Activated naive CD8-positive, alpha-beta T cell treated with anti-CD3 and anti-CD28 coated beads, Interleukin-2, amount 50 U/mL, for 24 hours (primary cell): ENCODE results near the gene TENM3.
"Not testable (repeated sequence)": the region's sequence is repeated elsewhere in the genome, so short reads cannot be mapped to it uniquely, and the experiment has no call there.

Experiments
- ATAC-seq: fragments of 150-1000 bp; cut with Tn5 transposase; one replicate; pipeline ENCODE4 v1.10.0; 2021
- DNase-seq: peaks from one replicate; pipeline ENCODE4 v3.0.0; 2021
- H3K27ac Mint-ChIP-seq: one replicate; pipeline ENCODE4 v1.8.0; 2021; ENCODE audit warnings: mild to moderate bottlenecking, mixed read lengths
- H3K27me3 Mint-ChIP-seq: one replicate; pipeline ENCODE4 v1.8.0; 2021; ENCODE audit warnings: mixed read lengths
- H3K36me3 Mint-ChIP-seq: one replicate; pipeline ENCODE4 v1.8.0; 2021; ENCODE audit warnings: low read depth, mixed read lengths
- H3K4me1 Mint-ChIP-seq: one replicate; pipeline ENCODE4 v1.8.0; 2021; ENCODE audit warnings: mixed read lengths
- H3K4me3 Mint-ChIP-seq: one replicate; pipeline ENCODE4 v1.8.0; 2021; ENCODE audit warnings: mild to moderate bottlenecking, moderate library complexity, mixed read lengths
- H3K9me3 Mint-ChIP-seq: one replicate; pipeline ENCODE4 v1.8.0; 2021; ENCODE audit warnings: mixed read lengths

TENM3 gene

DNA sequence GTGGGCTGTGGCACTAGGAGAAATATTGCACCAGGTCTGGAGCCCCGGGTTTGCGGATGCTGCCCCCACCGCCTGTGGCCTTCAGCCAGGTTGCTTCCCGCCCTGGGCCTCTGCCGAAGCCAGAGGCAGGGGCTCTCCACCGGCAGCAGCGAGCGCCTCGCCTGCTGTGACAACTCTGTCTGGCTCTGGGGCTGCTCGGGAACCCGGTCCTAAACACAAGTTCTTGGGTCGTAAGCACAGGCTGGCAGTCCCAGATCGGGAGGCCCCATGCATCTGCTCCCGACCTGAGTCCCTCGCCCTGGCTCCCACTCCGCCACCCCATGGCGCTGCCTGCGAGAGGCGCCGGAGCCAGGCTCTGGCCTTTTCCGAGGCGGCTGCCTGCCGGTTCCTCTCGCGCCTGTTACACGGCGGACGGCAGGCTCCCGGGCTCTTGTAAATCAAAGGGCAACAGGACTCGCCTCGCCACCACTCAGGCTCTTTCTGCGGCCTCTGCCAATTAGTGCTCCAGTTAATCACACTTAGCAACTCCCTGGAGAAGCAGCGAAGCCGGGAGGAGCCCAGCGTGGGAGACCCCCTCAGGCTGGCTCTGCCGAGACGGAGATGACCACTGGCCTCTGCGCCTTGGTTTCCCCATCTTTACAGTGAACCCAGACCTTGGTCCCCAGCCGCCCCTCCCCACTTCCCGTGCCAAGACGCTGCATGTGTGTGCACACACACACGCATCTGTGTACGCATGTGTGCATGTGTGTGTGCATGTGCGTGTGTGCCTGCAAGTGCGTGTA is 564.8 kb downstream of the TENM3 start:
- no peak for DNase-seq
- no peaks in the 10 kb centered on the region for H3K36me3 Mint-ChIP-seq
- peaks cover 17% of the 10 kb centered on the region for H3K9me3 Mint-ChIP-seq
- peaks cover 9% of the 10 kb centered on the region for H3K27me3 Mint-ChIP-seq
- no peak overlapping the region for H3K27ac Mint-ChIP-seq
- ATAC-seq = no peak
- H3K4me1 Mint-ChIP-seq = peaks cover 5% of the 10 kb centered on the region
- peak overlapping the region; percentile 24 for H3K4me3 Mint-ChIP-seq

DNA sequence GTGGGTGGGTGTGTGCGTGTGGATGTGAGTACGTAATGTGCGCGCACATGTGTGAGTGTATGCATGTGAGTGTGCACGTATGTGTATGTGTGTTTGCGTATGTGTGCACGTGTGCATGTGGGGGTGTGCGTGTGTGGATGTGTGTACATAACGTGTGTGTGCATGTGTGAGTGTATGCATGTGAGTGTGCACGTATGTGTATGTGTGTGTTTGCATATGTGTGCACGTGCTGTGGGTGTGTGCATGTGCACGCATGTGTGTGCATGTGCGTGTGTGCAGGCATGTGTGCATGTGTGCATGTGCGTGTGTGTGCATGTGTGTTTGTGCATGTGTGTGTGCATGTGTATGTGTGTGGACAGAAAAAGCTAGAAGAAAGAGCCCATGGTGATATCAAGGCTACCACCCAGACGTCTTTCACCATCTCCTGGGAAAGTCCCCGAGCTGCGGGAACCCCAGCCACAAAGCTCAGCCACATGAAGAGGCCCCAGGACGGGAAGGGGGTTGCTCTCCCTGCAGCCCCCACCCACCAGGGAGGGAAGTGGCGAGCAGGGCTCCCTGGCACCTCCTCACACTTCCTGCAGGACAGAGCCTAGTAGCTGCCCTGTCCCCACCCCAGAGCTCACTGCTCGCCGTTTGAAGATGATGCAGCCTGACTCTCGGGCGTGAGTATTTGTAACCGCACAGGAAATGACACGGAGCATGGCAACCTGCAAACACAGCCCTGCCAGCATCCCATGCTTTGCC is 565.6 kb downstream of the TENM3 start:
- Mint-ChIP-seq H3K27me3 (peaks cover 9% of the 10 kb centered on the region), H3K9me3 (peaks cover 22% of the 10 kb centered on the region), H3K4me3 (peak overlapping the region; percentile 26), H3K27ac (peak overlapping the region; percentile 86), H3K4me1 (peaks cover 9% of the 10 kb centered on the region), H3K36me3 (no peaks in the 10 kb centered on the region)
- peak; percentile 91 for ATAC-seq
- peak; percentile 58 for DNase-seq

DNA sequence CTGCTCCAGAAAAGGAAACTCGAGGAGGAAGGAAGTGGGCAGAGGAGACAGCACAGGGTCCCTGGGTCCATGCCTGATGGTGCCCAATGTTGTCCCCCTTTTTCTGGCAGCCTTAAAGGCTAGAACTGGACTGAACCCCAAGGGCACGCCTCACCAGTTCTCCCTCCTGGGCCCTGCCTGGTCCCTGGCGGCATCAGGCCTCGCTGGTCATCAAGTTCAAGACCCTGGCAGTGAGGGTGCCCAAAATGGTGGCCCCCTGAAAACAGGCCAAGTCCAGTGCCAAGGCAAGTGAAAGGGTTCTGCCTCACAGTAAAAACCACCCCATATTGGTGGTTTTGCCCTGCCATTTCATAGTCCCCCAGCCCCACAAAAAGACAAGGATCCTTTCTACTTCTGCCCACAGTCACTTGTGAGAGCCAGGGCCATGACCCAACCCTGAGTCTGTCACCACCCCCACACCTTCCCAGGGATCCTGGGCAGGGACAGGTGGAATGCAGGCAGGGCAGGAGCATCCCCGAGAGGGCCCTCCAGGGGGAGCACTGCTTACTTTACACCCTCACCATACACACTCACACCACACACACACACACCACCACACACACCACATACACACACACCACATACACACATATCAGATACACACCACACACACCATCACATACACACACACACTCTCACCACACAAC is 566.4 kb downstream of the TENM3 start:
- ATAC-seq (no peak), DNase-seq (peak; percentile 23)
- Mint-ChIP-seq H3K4me3 (peak overlapping the region; percentile 26), H3K4me1 (peaks cover 9% of the 10 kb centered on the region), H3K36me3 (no peaks in the 10 kb centered on the region), H3K9me3 (peaks cover 22% of the 10 kb centered on the region), H3K27me3 (peaks cover 9% of the 10 kb centered on the region), H3K27ac (peak overlapping the region; percentile 86)

DNA sequence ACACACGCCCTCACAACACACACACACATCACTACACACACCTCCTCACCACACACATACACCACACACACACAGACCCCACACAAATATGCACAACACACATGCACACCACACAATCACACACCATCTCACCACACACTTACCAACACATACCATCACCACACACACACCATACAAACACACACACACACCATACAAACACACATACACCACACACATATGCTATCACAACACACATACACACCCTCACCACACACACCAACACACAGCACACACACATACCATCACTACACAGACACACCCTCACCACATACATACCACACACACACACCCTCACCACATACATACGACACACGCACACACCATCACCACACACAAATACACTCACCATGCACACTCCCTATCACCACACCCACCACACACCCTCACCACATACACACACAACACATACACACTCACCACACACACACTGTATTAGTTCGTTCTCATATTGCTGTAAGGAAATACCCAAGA is 567.0 kb downstream of the TENM3 start:
- ATAC-seq = no peak
- H3K27me3 Mint-ChIP-seq = peaks cover 9% of the 10 kb centered on the region
- H3K4me1 Mint-ChIP-seq = peaks cover 9% of the 10 kb centered on the region
- no peak overlapping the region for H3K4me3 Mint-ChIP-seq
- no peak overlapping the region for H3K27ac Mint-ChIP-seq
- H3K36me3 Mint-ChIP-seq = no peaks in the 10 kb centered on the region
- no peak for DNase-seq
- H3K9me3 Mint-ChIP-seq = peaks cover 22% of the 10 kb centered on the region

DNA sequence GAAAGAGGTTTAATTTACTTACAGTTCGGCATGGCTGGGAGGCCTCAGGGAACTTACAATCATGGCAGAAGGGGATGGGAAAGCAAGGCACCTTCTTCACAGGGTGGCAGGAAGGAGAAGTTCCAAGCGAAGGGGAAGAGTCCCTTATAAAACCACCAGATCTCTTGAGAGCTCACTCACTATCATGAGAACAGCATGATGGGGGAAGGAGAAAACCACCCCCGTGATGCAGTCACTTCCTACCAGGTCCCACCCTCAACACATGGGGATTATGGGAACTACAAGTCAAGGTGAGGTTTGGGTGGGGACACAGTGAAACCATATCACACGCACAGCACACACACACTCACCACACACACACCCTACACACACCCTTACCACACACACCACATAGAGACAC is 569.7 kb downstream of the TENM3 start:
- H3K36me3 Mint-ChIP-seq = no peaks in the 10 kb centered on the region
- peaks cover 22% of the 10 kb centered on the region for H3K9me3 Mint-ChIP-seq
- ATAC-seq = no peak
- H3K4me3 Mint-ChIP-seq = no peak overlapping the region
- H3K4me1 Mint-ChIP-seq = peaks cover 4% of the 10 kb centered on the region
- DNase-seq = no peak
- no peaks in the 10 kb centered on the region for H3K27me3 Mint-ChIP-seq
- H3K27ac Mint-ChIP-seq = no peak overlapping the region

DNA sequence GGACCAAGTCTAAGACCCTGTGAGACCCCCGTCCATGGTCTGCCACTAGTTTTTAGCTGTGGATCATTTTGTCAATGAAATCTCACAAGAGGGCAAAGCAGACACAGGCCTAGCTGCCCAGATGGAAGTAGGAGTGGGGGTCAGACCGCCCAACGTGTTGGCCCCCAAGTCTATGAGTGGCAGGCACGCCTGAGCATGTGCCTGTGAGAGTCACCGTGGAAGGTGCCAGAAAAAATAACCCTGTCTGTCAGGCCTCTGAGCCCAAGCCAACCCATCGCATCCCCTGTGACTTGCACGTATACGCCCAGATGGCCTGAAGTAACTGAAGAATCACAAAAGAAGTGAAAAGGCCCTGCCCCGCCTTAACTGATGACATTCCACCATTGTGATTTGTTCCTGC is 570.9 kb downstream of the TENM3 start:
- peaks cover 22% of the 10 kb centered on the region for H3K9me3 Mint-ChIP-seq
- H3K27me3 Mint-ChIP-seq, DNase-seq, H3K27ac Mint-ChIP-seq, ATAC-seq, H3K4me3 Mint-ChIP-seq, H3K36me3 Mint-ChIP-seq, H3K4me1 Mint-ChIP-seq: not testable (repeated sequence)

DNA sequence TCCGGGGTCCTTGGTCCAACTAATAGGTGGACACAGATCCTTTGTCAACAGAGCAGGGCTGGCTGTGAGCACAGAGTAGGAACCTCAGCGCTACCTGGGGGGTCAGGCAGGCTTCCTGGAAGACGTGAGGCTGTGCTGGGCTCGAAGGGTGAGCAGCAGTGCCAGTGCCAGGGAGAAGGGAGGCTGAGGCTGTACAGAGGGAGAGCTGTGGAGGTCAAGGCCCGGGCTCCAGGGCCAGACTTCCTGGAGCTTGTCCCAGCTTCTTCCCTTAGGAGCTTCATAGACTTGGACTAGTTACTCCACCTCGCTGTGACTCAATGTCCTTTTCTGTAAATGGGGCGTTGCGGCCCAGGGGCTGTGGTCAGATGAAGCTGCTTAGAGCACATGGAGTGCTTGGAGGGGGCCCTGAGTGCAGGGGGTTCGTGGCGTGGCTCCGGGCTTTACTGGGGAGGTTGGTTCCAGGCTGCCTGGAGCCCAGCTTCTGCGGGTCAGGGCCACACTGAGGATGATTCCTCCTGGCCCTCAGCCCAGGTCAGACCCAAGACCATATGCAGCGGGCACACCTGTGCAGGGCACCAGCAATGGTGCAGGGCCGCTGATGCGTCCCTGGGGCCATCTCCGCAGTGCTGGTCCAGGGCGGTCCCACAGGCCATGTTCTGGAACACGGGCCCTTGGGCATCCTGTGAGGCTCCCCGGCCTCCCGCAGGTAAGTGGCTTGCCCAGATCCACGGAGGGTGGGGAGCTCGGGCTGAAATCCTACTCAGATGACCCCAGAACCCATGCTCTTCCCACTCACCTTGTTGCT is 575.9 kb downstream of the TENM3 start:
- no peaks in the 10 kb centered on the region for H3K4me1 Mint-ChIP-seq
- no peak overlapping the region for H3K4me3 Mint-ChIP-seq
- no peak overlapping the region for H3K27ac Mint-ChIP-seq
- H3K27me3 Mint-ChIP-seq = no peaks in the 10 kb centered on the region
- no peaks in the 10 kb centered on the region for H3K9me3 Mint-ChIP-seq
- ATAC-seq (no peak), DNase-seq (no peak)
- no peaks in the 10 kb centered on the region for H3K36me3 Mint-ChIP-seq

DNA sequence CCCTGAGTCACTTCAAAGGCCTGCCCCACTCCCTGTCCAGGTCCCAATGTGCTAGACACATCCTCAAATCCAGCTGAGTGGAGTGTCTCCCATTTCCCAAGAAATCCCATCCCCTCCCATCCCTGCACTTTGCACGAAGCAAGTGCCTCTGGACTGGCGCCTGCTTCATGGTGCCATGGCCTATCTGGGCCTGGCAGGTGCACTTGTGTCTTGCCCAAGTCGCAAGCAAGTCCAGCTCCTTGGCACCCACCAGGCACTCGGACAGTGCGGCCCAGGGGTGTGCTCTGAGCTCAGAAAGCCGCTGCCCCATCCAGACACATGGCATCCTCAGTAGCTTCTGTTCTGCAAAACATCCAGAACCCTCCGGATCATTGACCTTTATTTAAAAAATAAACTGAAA is 576.5 kb downstream of the TENM3 start:
- H3K4me3 Mint-ChIP-seq = no peak overlapping the region
- no peaks in the 10 kb centered on the region for H3K4me1 Mint-ChIP-seq
- no peaks in the 10 kb centered on the region for H3K27me3 Mint-ChIP-seq
- H3K36me3 Mint-ChIP-seq = no peaks in the 10 kb centered on the region
- DNase-seq (no peak), ATAC-seq (no peak)
- no peaks in the 10 kb centered on the region for H3K9me3 Mint-ChIP-seq
- no peak overlapping the region for H3K27ac Mint-ChIP-seq

DNA sequence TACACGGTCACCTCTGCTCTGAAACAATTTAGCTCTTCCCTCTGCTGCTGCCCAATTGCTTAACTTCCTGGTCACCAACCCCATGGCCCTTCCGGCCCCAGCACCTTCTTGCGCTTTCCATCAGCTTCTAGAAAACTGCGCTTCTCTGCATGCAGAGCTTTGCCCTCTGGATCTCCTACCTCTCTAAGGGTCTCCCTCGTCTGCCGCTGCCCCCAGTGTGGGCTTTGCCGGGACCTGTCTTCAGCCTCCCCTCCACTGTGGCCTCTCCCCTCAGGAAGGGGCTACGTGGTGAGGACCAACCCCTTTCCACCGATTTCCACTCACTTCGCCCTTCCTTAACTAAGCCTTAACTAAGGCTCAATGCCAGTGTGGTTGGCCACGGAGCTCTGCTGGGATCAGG is 579.4 kb downstream of the TENM3 start:
- Mint-ChIP-seq H3K4me1 (peaks cover 3% of the 10 kb centered on the region), H3K27me3 (no peaks in the 10 kb centered on the region), H3K4me3 (no peak overlapping the region), H3K9me3 (no peaks in the 10 kb centered on the region), H3K27ac (no peak overlapping the region), H3K36me3 (no peaks in the 10 kb centered on the region)
- DNase-seq (no peak), ATAC-seq (no peak)

DNA sequence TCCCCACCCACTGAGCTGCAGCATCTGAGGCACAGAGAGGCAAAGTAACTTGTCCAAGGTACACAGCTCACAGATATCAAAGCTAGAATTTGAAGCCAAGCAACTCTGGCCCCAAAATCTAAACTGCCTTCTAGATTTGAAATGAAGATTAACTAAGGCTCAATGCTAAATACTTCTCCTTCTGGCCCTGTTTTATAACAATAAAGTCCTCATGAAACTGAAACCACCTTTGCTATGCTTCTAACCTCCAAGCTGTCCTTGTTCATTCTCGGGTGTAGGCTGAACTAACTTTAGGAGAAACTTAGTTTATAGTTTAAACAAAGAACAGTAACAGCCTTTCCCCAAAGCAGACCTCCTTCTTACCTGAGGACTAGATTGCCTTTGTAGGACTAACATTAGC is 580.4 kb downstream of the TENM3 start:
- ATAC-seq (no peak), DNase-seq (no peak)
- H3K4me3 Mint-ChIP-seq = no peak overlapping the region
- H3K36me3 Mint-ChIP-seq = no peaks in the 10 kb centered on the region
- H3K27me3 Mint-ChIP-seq = peaks cover 5% of the 10 kb centered on the region
- H3K4me1 Mint-ChIP-seq = peaks cover 3% of the 10 kb centered on the region
- no peaks in the 10 kb centered on the region for H3K9me3 Mint-ChIP-seq
- no peak overlapping the region for H3K27ac Mint-ChIP-seq

DNA sequence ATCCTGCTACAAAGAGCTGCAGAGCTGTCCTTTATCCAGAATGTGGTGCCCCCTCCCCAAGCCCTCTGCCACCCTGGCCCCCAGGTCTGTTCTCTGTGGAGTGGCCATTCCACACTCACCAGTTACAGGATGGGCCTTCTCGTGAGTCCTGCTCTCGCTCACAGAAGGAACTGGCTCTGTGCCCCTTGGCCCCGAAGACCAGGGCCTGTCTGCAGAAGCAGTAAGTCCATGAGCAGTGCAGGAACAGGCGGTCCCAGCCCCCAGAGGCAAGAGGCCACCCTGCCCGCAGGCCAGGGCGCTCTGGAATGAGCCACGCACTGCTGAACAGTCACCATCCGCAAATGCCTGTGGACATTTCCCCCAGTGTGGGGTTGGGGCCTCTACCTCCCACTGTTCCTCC is 581.8 kb downstream of the TENM3 start:
- Mint-ChIP-seq H3K27ac (no peak overlapping the region), H3K36me3 (no peaks in the 10 kb centered on the region), H3K27me3 (peaks cover 11% of the 10 kb centered on the region), H3K4me1 (peaks cover 3% of the 10 kb centered on the region), H3K9me3 (no peaks in the 10 kb centered on the region), H3K4me3 (no peak overlapping the region)
- DNase-seq (no peak), ATAC-seq (no peak)

DNA sequence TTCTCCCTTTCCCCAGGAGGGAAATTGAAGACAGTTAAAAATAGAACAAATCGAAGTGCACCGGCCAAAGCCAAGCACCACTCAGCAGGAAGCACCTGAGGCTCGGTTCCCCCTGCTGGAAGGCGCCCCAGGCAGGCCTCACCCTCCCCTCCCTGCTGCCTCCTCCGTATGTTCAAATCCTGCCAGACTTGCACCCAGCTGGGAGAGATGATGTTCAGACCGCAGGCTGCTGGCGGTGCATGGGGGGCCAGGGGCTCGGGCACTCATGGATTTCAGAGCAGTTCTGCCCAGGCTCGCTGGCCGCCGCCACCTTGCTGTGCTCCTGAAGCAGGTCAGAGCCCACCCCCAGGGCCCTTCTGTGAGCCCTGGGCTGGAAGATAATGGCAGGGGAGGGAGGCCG is 582.6 kb downstream of the TENM3 start:
- ATAC-seq (no peak), DNase-seq (no peak)
- Mint-ChIP-seq H3K27ac (no peak overlapping the region), H3K4me3 (no peak overlapping the region), H3K36me3 (no peaks in the 10 kb centered on the region), H3K4me1 (peaks cover 3% of the 10 kb centered on the region), H3K27me3 (peaks cover 11% of the 10 kb centered on the region), H3K9me3 (no peaks in the 10 kb centered on the region)

DNA sequence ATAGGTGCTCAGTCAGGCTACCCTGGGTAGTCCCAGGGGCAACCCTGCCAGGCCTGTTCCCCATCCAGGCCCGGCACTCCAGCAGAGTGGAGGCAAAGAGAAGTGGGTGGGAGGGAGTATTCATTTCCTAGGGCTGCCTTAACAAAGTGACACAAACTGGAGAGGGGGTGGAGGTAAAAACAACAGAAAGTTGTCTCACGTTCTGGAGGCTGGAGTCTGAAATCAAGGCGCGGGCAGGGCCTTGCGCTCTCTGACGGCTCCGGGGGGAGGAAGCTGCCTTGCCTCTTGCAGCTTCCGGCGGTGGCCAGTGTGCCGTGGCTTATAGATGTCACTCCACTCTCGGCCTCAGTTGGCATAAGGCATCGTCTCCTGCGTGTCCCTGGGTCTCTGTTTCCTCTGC is 583.2 kb downstream of the TENM3 start:
- ATAC-seq (peak; percentile 42), DNase-seq (no peak)
- peaks cover 3% of the 10 kb centered on the region for H3K4me1 Mint-ChIP-seq

DNA sequence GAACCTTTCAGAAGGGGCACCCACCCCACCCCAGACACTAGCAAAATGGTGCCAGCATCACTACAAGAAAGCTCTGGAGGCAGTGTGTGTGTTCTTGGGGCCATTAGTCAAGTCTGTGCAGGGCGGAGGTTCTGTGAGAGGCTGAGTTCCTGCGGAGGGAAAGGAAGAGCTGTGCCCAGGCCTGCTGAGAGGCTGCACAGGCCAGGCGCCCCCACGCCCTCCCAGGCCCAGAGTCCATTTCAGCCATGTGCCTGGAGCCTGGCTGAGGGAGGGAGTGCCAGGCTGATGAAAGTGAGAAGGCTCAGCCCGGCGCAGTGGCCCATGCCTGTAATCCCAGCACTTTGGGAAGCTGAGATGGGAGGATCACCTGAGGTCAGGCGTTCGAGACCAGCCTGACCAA is 584.0 kb downstream of the TENM3 start:
- H3K4me3 Mint-ChIP-seq = no peak overlapping the region
- peaks cover 15% of the 10 kb centered on the region for H3K27me3 Mint-ChIP-seq
- H3K27ac Mint-ChIP-seq = no peak overlapping the region
- peaks cover 3% of the 10 kb centered on the region for H3K4me1 Mint-ChIP-seq
- H3K9me3 Mint-ChIP-seq = no peaks in the 10 kb centered on the region
- no peak for DNase-seq
- H3K36me3 Mint-ChIP-seq = no peaks in the 10 kb centered on the region
- ATAC-seq = no peak

More for the DNA sequence above, 583.2 kb downstream of the TENM3 start:
- Mint-ChIP-seq H3K27ac (no peak overlapping the region), H3K4me3 (no peak overlapping the region), H3K9me3 (no peaks in the 10 kb centered on the region), H3K36me3 (no peaks in the 10 kb centered on the region), H3K27me3 (peaks cover 15% of the 10 kb centered on the region)
